Measurements from ENCODE around the gene CLEC17A.

Gene CLEC17A

GRCh38 chr19:14570864-14571527, 11.9 kb upstream of the CLEC17A start:
- TF ChIP-seq, protein P1, sequence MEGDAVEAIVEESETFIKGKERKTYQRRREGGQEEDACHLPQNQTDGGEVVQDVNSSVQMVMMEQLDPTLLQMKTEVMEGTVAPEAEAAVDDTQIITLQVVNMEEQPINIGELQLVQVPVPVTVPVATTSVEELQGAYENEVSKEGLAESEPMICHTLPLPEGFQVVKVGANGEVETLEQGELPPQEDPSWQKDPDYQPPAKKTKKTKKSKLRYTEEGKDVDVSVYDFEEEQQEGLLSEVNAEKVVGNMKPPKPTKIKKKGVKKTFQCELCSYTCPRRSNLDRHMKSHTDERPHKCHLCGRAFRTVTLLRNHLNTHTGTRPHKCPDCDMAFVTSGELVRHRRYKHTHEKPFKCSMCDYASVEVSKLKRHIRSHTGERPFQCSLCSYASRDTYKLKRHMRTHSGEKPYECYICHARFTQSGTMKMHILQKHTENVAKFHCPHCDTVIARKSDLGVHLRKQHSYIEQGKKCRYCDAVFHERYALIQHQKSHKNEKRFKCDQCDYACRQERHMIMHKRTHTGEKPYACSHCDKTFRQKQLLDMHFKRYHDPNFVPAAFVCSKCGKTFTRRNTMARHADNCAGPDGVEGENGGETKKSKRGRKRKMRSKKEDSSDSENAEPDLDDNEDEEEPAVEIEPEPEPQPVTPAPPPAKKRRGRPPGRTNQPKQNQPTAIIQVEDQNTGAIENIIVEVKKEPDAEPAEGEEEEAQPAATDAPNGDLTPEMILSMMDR (IDR thresholded peaks at IDR 0.05) = no peak

DNA sequence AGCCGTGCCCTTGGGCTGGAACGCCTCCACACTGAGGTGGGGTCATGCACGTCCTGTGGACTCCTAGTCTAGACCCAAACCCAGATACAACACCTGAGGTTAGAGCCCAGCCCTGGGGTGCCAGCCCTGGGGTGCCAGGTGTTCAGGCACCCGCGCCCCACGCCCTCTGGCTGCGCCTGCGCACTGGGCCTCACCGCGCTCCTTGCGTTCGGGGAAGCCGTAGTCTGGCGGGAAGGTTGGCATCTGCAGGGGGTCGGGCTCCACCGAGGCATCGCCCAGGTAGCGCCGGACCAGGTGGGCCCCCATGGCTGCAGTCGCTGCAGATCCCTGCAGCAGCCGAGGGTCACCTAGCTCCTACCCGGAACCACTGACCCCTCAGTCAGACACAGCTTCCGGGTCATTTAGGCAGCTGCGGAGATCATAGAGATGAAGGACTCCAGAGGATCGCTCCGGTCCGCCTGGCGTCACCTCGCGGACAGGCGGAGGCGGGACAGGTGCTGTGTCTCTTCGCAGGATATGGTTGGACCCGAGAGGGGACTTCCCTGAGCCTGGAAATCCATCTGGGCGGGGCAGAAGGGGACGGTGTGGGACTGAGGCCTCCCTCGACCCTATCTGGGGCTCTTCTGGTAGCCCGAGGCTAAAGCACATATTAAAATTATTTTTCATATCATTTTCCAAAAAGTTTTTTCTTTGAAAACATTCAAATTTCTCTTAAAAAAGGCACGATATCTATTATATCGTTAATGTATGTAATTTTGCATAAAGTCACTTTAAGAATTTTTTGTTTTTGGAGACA, 11.0 kb upstream of the CLEC17A start, which contains the start of gene NDUFB7:
Gene NDUFB7, minus strand, starts transcription at position 372 of the 796 bp plus-strand sequence. Its CDS starts 66 bp downstream, at position 306.
- TF ChIP-seq, protein P1 (IDR thresholded peaks at IDR 0.05) = peak; percentile 93

DNA sequence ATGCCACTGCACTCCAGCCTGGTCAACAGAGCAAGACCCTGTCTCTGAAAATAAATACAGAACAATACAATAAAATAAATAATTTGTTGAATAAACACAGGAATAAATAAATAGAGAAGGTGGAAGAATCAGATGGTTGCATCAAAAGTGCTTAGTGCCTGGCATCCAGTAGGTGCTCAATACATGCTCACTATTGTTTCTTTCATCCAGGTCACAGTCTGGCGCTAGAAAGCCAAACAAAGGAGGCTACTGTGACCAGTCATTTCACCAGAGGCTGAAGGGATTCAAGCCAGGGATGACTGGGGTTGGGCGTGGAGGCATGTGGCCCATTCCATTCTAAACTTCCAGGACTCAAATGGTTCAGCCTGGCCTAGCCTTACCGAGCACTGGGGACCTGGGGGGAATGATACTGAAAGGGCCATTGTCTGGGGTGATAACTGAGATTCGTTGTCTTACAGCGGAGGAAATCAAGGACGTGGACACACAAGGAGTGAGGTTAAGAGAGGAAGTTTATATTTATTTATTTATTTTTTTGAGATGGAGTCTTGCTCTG, 7.4 kb upstream of the CLEC17A start:
- TF ChIP-seq, protein P1 (IDR thresholded peaks at IDR 0.05) = no peak

GRCh38 chr19:14576363-14576762, 6.5 kb upstream of the CLEC17A start:
- TF ChIP-seq, protein P1 (IDR thresholded peaks at IDR 0.05) = no peak

- TF ChIP-seq, protein P1 (IDR thresholded peaks at IDR 0.05) = no peak
These were observed 5.6 kb upstream of the CLEC17A start for GRCh38 chr19:14577264-14577663.

GRCh38 chr19:14577885-14578427, 4.9 kb upstream of the CLEC17A start:
- TF ChIP-seq, protein P1 (IDR thresholded peaks at IDR 0.05) = no peak

DNA sequence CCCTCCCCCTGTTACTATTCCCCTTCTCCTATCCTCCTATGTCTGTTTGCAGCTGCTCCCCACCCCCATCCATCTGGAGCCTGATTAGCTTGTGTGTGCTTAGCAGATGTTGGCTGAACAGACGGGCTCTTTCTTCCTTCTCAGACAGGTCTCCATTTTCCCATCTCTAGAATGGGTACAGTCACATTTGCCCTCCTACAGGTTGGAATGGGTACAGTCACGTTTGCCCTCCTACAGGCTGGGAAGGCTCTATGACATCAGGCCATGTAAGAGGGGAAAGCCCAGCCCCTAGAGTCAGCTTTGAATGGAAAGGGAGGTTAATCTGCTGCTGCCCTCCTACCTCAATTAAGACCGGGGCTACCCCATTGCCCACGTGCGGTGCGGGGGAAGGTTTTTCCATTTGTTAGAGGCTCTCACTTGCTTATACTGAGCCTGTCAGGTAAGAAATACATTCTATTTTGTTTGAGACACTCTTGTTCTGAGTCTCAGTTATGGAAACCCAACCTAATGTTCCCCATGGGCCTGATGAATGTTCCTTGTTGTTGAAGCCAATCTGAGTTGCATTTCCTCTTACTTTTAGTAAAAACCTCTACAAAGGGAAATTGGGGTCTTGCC, 2.2 kb upstream of the CLEC17A start:
- TF ChIP-seq, protein P1 (IDR thresholded peaks at IDR 0.05) = no peak

All from LNCAP (cell line).